ENCODE results near the gene SLMAP.

GRCh38 chr3:57889807-57890206 is 133.7 kb downstream of the SLMAP start:
- TF ChIP-seq, protein P1, sequence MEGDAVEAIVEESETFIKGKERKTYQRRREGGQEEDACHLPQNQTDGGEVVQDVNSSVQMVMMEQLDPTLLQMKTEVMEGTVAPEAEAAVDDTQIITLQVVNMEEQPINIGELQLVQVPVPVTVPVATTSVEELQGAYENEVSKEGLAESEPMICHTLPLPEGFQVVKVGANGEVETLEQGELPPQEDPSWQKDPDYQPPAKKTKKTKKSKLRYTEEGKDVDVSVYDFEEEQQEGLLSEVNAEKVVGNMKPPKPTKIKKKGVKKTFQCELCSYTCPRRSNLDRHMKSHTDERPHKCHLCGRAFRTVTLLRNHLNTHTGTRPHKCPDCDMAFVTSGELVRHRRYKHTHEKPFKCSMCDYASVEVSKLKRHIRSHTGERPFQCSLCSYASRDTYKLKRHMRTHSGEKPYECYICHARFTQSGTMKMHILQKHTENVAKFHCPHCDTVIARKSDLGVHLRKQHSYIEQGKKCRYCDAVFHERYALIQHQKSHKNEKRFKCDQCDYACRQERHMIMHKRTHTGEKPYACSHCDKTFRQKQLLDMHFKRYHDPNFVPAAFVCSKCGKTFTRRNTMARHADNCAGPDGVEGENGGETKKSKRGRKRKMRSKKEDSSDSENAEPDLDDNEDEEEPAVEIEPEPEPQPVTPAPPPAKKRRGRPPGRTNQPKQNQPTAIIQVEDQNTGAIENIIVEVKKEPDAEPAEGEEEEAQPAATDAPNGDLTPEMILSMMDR (IDR thresholded peaks at IDR 0.05), result no peak
- peak in 1 of 3 donors; percentile 38 for TF ChIP-seq POLR2AphosphoS5 (IDR thresholded peaks at IDR 0.05)

Measured in breast epithelium (tissue), 3 donors.